Measurements from ENCODE around the gene ZPR1. TPM values are rescaled to one million over a fixed set of nuclear protein-coding genes. Genes with fewer than 3 reads are reported as not detected.

Gene ZPR1
- total and polyA plus RNA-seq, 12 donors = 10.5 to 63.6 (median 28.1) TPM

DNA sequence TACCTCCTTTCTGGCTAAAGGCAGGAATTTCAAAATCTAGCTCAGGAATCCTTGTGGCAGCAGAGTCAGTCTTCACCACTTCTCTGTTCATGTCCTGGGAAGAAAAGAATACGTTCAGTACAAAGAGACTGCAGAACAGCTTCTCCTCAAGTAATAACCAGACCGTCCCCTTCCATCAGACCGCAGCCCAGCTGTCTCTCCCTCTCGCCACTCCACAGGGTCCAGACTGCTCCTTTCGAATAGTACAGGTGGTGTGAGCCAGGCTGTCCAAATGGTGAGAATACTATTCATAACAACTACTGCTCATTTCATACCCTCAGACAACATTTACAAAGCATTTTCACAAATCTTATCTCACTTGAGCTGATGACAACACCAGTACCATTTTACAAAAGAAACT lies 857 bp downstream of the ZPR1 start:
- Histone ChIP-seq H3K4me3 (peak overlapping the region in 3 of 4 donors; percentile 30 to 97 (median 77)), H3K9me3 (replicated peaks in 1 of 3) (no peaks in the 10 kb centered on the region), H3K4me1 (replicated peaks in 1 of 2) (peaks cover 0 to 9% of the 10 kb centered on the region in 2 donors), H3K36me3 (replicated peaks in 1 of 2) (peaks cover 0 to 43% of the 10 kb centered on the region in 2 donors), H3K27ac (no peak overlapping the region), H3K27me3 (no peaks in the 10 kb centered on the region)
- intact Hi-C loops (cut with DNase I) = loop anchor here in 1 of 2 donors (10.0 kb wide), 1 partner anchor 438 kb away; no protein-coding TSS in a partner anchor
- TF ChIP-seq, protein P1, sequence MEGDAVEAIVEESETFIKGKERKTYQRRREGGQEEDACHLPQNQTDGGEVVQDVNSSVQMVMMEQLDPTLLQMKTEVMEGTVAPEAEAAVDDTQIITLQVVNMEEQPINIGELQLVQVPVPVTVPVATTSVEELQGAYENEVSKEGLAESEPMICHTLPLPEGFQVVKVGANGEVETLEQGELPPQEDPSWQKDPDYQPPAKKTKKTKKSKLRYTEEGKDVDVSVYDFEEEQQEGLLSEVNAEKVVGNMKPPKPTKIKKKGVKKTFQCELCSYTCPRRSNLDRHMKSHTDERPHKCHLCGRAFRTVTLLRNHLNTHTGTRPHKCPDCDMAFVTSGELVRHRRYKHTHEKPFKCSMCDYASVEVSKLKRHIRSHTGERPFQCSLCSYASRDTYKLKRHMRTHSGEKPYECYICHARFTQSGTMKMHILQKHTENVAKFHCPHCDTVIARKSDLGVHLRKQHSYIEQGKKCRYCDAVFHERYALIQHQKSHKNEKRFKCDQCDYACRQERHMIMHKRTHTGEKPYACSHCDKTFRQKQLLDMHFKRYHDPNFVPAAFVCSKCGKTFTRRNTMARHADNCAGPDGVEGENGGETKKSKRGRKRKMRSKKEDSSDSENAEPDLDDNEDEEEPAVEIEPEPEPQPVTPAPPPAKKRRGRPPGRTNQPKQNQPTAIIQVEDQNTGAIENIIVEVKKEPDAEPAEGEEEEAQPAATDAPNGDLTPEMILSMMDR (IDR thresholded peaks at IDR 0.05) = no peak
- no peak for TF ChIP-seq POLR2A (IDR thresholded peaks at IDR 0.05)
- WGBS, 4 donors = 60 to 68% (median 64%) methylated on average over 5 of the region's 5 CpGs
- no peak for DNase-seq

DNA sequence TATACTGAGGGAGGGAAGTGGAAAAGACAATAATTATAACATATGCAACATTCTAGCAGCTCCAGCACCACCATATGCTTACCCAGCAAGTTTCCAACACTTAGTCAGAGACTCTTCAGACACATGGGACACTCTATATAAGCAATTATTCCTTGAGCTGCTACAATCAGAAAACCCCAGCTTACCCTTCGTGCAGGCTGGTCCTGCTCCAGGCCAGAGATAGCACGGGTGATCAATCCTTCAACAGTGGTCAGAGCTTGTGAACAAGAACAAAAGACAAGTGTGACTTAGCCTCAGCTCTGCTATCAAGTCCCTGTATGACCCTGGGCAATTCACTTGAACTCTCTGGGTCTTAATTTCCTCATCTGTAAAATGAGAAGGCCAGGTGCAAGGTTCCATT lies 1.5 kb downstream of the ZPR1 start:
- H3K9me3 ChIP-seq (replicated peaks in 1 of 3) = no peaks in the 10 kb centered on the region
- WGBS, 4 donors = 74 to 88% (median 81%) methylated on average over 2 of the region's 2 CpGs
- TF ChIP-seq, protein P1 (IDR thresholded peaks at IDR 0.05) = no peak
- TF ChIP-seq POLR2A (IDR thresholded peaks at IDR 0.05) = no peak
- no peak overlapping the region for H3K4me3 ChIP-seq
- no peak for DNase-seq
- H3K27ac ChIP-seq = no peak overlapping the region
- H3K4me1 ChIP-seq (replicated peaks in 1 of 2) = peaks cover 0 to 9% of the 10 kb centered on the region in 2 donors
- intact Hi-C loops (cut with DNase I) = loop anchor here in 1 of 2 donors (10.0 kb wide), 1 partner anchor 438 kb away; no protein-coding TSS in a partner anchor
- no peaks in the 10 kb centered on the region for H3K27me3 ChIP-seq
- H3K36me3 ChIP-seq (replicated peaks in 1 of 2) = peaks cover 0 to 50% of the 10 kb centered on the region in 2 donors

DNA sequence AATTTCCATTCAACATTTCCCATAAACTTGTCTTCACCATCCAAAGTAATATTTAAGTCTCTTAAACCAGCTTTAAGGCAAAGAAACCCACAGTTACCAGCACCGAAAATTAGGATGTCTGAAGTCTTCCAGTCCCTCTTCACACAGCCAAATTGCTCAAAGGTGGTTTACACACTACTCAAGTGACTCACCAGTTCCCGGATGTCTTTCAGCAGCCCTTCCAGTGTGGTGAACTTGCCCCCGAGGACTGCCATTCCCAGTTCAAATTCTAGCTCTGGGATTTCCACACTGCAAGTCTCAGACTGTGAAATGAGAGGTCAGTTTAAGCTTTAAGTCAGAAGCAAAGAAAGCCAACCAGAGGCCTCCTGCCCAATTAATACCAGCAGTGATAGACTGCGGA lies 5.1 kb downstream of the ZPR1 start:
- Histone ChIP-seq H3K9me3 (replicated peaks in 1 of 3) (no peaks in the 10 kb centered on the region), H3K4me1 (replicated peaks in 1 of 2) (peaks cover 0 to 9% of the 10 kb centered on the region in 2 donors), H3K4me3 (no peak overlapping the region), H3K27me3 (no peaks in the 10 kb centered on the region), H3K36me3 (replicated peaks in 1 of 2) (peaks cover 0 to 86% of the 10 kb centered on the region in 2 donors), H3K27ac (no peak overlapping the region)
- WGBS, 4 donors = 86 to 93% (median 89%) methylated on average over 4 of the region's 4 CpGs
- TF ChIP-seq POLR2A (IDR thresholded peaks at IDR 0.05) = no peak
- TF ChIP-seq, protein P1 (IDR thresholded peaks at IDR 0.05) = no peak
- DNase-seq = no peak
- intact Hi-C loops (cut with DNase I) = loop anchor here in 1 of 2 donors (10.0 kb wide), 1 partner anchor 442 kb away; no protein-coding TSS in a partner anchor

DNA sequence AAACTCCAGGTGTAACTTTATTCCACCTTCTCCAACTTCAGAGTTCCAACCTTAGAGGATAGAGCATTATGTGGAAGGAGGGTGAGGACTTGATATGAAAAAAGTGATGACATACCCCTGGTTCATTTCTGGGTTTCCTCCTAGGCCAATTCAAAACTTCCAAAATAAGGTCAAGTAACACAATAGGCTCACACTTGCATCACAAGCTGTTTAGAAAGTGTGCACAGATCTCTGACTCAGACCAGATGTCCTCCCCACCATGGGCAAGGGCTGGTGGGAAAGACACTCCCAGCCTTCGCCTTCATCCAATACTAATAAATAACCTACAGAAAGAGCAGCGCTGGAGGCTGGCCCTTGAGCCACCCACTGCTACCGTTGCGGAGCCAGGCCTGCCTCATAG lies 9.3 kb downstream of the ZPR1 start:
- Histone ChIP-seq H3K36me3 (replicated peaks in 1 of 2) (peaks cover 0 to 68% of the 10 kb centered on the region in 2 donors), H3K4me3 (no peak overlapping the region), H3K27ac (no peak overlapping the region), H3K9me3 (replicated peaks in 1 of 3) (no peaks in the 10 kb centered on the region), H3K4me1 (replicated peaks in 1 of 2) (peaks cover 2 to 7% of the 10 kb centered on the region in 2 donors), H3K27me3 (no peaks in the 10 kb centered on the region)
- TF ChIP-seq, protein P1 (IDR thresholded peaks at IDR 0.05) = no peak
- TF ChIP-seq POLR2A (IDR thresholded peaks at IDR 0.05) = no peak
- 95 to 97% (median 97%) methylated on average over 4 of the region's 4 CpGs for WGBS, 4 donors
- DNase-seq = no peak
- intact Hi-C loops (cut with DNase I) = no loop called here

All from adrenal gland (tissue), 12 donors.